ENCODE measurements around the gene RIPOR1. TPM values are rescaled to one million over a fixed set of nuclear protein-coding genes. Genes with fewer than 3 reads are reported as not detected.
"Not testable (repeated sequence)": the region's sequence is repeated elsewhere in the genome, so short reads cannot be mapped to it uniquely, and the experiment has no call there.

Gene RIPOR1
- total and polyA plus RNA-seq, 2 of the 4 experiments (the other 2 are of a cell fraction), result 9.5 to 41.3 TPM

- no peak for TF ChIP-seq NFE2L2 (IDR thresholded peaks at IDR 0.05; ENCODE audit: low read depth, low read length)
Measured at GRCh38 chr16:67483731-67484525, 44.7 kb upstream of the RIPOR1 start (continued).

- H3K79me1 ChIP-seq (ENCODE audit: low read depth in 1 of 2, low read length in 2 of 2), result peaks cover 0 to 20% of the 10 kb centered on the region in 2 experiments; a peak in 3 of 4 replicates
- no peaks in the 10 kb centered on the region for H3K9me1 ChIP-seq (ENCODE audit: insufficient read depth, low read length)
- TF ChIP-seq POLR2A (IDR thresholded peaks at IDR 0.05; ENCODE audit: low read depth, low read length) (no peak), CHD1 (IDR thresholded peaks at IDR 0.05; ENCODE audit: low read depth, low read length) (no peak), CTCF (conservative IDR thresholded peaks at IDR 0.05; ENCODE audit: low read depth, low read length) (no peak), FOS (IDR thresholded peaks at IDR 0.05; ENCODE audit: low read depth, low read length) (no peak)
- no peak overlapping the region for H2BK5ac ChIP-seq (ENCODE audit: low read depth, low read length, poor library complexity, severe bottlenecking)
- no peak overlapping the region for H4K91ac ChIP-seq (ENCODE audit: insufficient read depth, low read depth, low read length)
- H3K36me3 ChIP-seq (ENCODE audit: control insufficient read depth, insufficient read depth, low read length), result no peaks in the 10 kb centered on the region
- no peak overlapping the region for H3K27ac ChIP-seq (ENCODE audit: insufficient read depth, low read length)
- H3K4me3 ChIP-seq (ENCODE audit: insufficient read depth, low read depth, low read length), result no peak overlapping the region
- intact Hi-C loops (cut with micrococcal nuclease) (no loop called here), in situ Hi-C loops (cut with MboI; ENCODE audit: low sequenced_read_pairs) (no loop called here), dilution Hi-C loops (cut with HindIII; ENCODE audit: low sequenced_read_pairs, unreplicated experiment) (no loop called here)
- BruUV-seq (replicated peaks), result no TSS peak
- no peak overlapping the region for H3K18ac ChIP-seq (ENCODE audit: low read depth, low read length)
- H2BK15ac ChIP-seq (ENCODE audit: low read depth, low read length), result no peak overlapping the region
- no peak for DNase-seq
- no peaks in the 10 kb centered on the region for H3K9me3 ChIP-seq (ENCODE audit: control insufficient read depth, insufficient read depth, low read length)
- H3K23ac ChIP-seq (ENCODE audit: low read depth, low read length), result no peak overlapping the region
- no peak overlapping the region for H2AK9ac ChIP-seq (replicated peaks; ENCODE audit: low read depth, low read length, poor library complexity)
- no peak overlapping the region for H3K4me2 ChIP-seq (ENCODE audit: low read depth, low read length)
- no peak for ATAC-seq (ENCODE audit: low read depth)
- no CpG with 5 or more reads among the region's 3 CpGs for WGBS, 2 experiments (ENCODE audit: extremely low coverage in 2 of 2, insufficient read length in 1 of 2)
- POLR2A ChIA-PET (ENCODE audit: unreplicated experiment), result no interaction called here
- no peak overlapping the region for H3K56ac ChIP-seq (ENCODE audit: extremely low read depth, insufficient read depth, low read length)
- H2AK5ac ChIP-seq (ENCODE audit: low read depth, low read length), result no peak overlapping the region
- no peak overlapping the region for H4K8ac ChIP-seq (ENCODE audit: low read depth in 2 of 2, low read length in 2 of 2)
- H3K14ac ChIP-seq (replicated peaks; ENCODE audit: low read depth, low read length), result no peak overlapping the region
- no peak overlapping the region for H3K4ac ChIP-seq (ENCODE audit: low read depth, low read length)
- no peak overlapping the region for H3K9ac ChIP-seq (ENCODE audit: low read depth, low read length)
- H2BK20ac ChIP-seq (ENCODE audit: low read depth, low read length), result no peak overlapping the region
- no peak overlapping the region for H4K5ac ChIP-seq (ENCODE audit: low read depth, low read length)
- H2BK120ac ChIP-seq (ENCODE audit: low read depth, low read length), result no peak overlapping the region
- H3K4me1 ChIP-seq (ENCODE audit: control insufficient read depth, insufficient read depth, low read length), result peaks cover 13% of the 10 kb centered on the region
- CTCF ChIA-PET, result no interaction called here
- H4K20me1 ChIP-seq (ENCODE audit: insufficient read depth, low read length), result no peaks in the 10 kb centered on the region
- H2AFZ ChIP-seq (replicated peaks; ENCODE audit: low read length, poor library complexity), result peak overlapping the region; percentile 41
- H3K27me3 ChIP-seq (ENCODE audit: control insufficient read depth, insufficient read depth, low read length), result no peaks in the 10 kb centered on the region
Measured at GRCh38 chr16:67486805-67487204, 41.8 kb upstream of the RIPOR1 start.

GRCh38 chr16:67487561-67487960 is 41.1 kb upstream of the RIPOR1 start:
- DNase-seq; H3K9me1 ChIP-seq (ENCODE audit: insufficient read depth, low read length); H3K23ac ChIP-seq (ENCODE audit: low read depth, low read length); H3K9ac ChIP-seq (ENCODE audit: low read depth, low read length); H3K27me3 ChIP-seq (ENCODE audit: control insufficient read depth, insufficient read depth, low read length); H3K9me3 ChIP-seq (ENCODE audit: control insufficient read depth, insufficient read depth, low read length); H2AK9ac ChIP-seq (replicated peaks; ENCODE audit: low read depth, low read length, poor library complexity); intact Hi-C loops (cut with micrococcal nuclease); BruUV-seq (replicated peaks); H2BK120ac ChIP-seq (ENCODE audit: low read depth, low read length); H4K91ac ChIP-seq (ENCODE audit: insufficient read depth, low read depth, low read length); H2BK5ac ChIP-seq (ENCODE audit: low read depth, low read length, poor library complexity, severe bottlenecking); H3K14ac ChIP-seq (replicated peaks; ENCODE audit: low read depth, low read length); H3K4me1 ChIP-seq (ENCODE audit: control insufficient read depth, insufficient read depth, low read length); POLR2A ChIA-PET (ENCODE audit: unreplicated experiment); dilution Hi-C loops (cut with HindIII; ENCODE audit: low sequenced_read_pairs, unreplicated experiment); H3K4ac ChIP-seq (ENCODE audit: low read depth, low read length); H2AK5ac ChIP-seq (ENCODE audit: low read depth, low read length); H3K27ac ChIP-seq (ENCODE audit: insufficient read depth, low read length); H4K8ac ChIP-seq (ENCODE audit: low read depth in 2 of 2, low read length in 2 of 2); H4K20me1 ChIP-seq (ENCODE audit: insufficient read depth, low read length); H3K56ac ChIP-seq (ENCODE audit: extremely low read depth, insufficient read depth, low read length); H2AFZ ChIP-seq (replicated peaks; ENCODE audit: low read length, poor library complexity); H3K36me3 ChIP-seq (ENCODE audit: control insufficient read depth, insufficient read depth, low read length); ATAC-seq (ENCODE audit: low read depth); H3K4me2 ChIP-seq (ENCODE audit: low read depth, low read length); H2BK15ac ChIP-seq (ENCODE audit: low read depth, low read length); H4K5ac ChIP-seq (ENCODE audit: low read depth, low read length); H3K18ac ChIP-seq (ENCODE audit: low read depth, low read length); in situ Hi-C loops (cut with MboI; ENCODE audit: low sequenced_read_pairs); H2BK20ac ChIP-seq (ENCODE audit: low read depth, low read length); H3K4me3 ChIP-seq (ENCODE audit: insufficient read depth, low read depth, low read length): not testable (repeated sequence)
- H3K79me1 ChIP-seq (ENCODE audit: low read depth in 1 of 2, low read length in 2 of 2), result peaks cover 0 to 13% of the 10 kb centered on the region in 2 experiments; a peak in 3 of 4 replicates
- CTCF ChIA-PET, result interaction anchor here (1.7 kb wide), 1 partner anchor 34 kb away, joined by 8 read pairs; no protein-coding TSS in a partner anchor
- WGBS, 2 experiments (ENCODE audit: extremely low coverage in 2 of 2, insufficient read length in 1 of 2), result no CpG with 5 or more reads among the region's 4 CpGs

Data from IMR-90 (cell line).